GM19035 (cell line): ENCODE data around the gene OR1L8.

Experiments
- ATAC-seq: cut with Tn5 transposase; IDR thresholded peaks from one replicate; pipeline ENCODE4 v1.9.1; 2021; ENCODE audit not compliant: unreplicated experiment

OR1L8 gene

GRCh38 chr9:122518226-122518625, 65.0 kb downstream of the OR1L8 start:
- no peak for ATAC-seq
